GM21737 (cell line): ENCODE data around the gene CNTF.

Source experiments
- ATAC-seq: cut with Tn5 transposase; IDR thresholded peaks from one replicate; pipeline ENCODE4 v1.9.1; 2021; ENCODE audit warnings: mild to moderate bottlenecking, moderate library complexity; ENCODE audit not compliant: unreplicated experiment

CNTF gene

GRCh38 chr11:58641803-58642581, 19.5 kb downstream of the CNTF start:
- no peak for ATAC-seq

GRCh38 chr11:58645854-58646253, 23.4 kb downstream of the CNTF start:
- ATAC-seq, result no peak

GRCh38 chr11:58647141-58647699, 24.8 kb downstream of the CNTF start:
- peak; percentile 81 for ATAC-seq

- no peak for ATAC-seq
These were observed 25.4 kb downstream of the CNTF start for GRCh38 chr11:58647866-58648265.

GRCh38 chr11:58649623-58650022, 27.2 kb downstream of the CNTF start:
- no peak for ATAC-seq

- ATAC-seq, result no peak
These were observed 28.0 kb downstream of the CNTF start for GRCh38 chr11:58650496-58650895.

GRCh38 chr11:58652726-58653280, 30.3 kb downstream of the CNTF start:
- ATAC-seq, result no peak

- peak; percentile 95 for ATAC-seq
These were observed 31.8 kb downstream of the CNTF start for GRCh38 chr11:58654079-58654907.

GRCh38 chr11:58654908-58655296, 32.4 kb downstream of the CNTF start:
- ATAC-seq, result no peak

GRCh38 chr11:58656348-58656747, 33.9 kb downstream of the CNTF start:
- no peak for ATAC-seq

- no peak for ATAC-seq
These were observed 36.2 kb downstream of the CNTF start for GRCh38 chr11:58658623-58659022.

- ATAC-seq, result no peak
These were observed 36.9 kb downstream of the CNTF start for GRCh38 chr11:58659404-58659803.

- ATAC-seq, result no peak
These were observed 37.6 kb downstream of the CNTF start for GRCh38 chr11:58659910-58660570.

GRCh38 chr11:58671983-58672633, 49.6 kb downstream of the CNTF start:
- no peak for ATAC-seq

GRCh38 chr11:58674609-58675008, 52.1 kb downstream of the CNTF start:
- ATAC-seq, result no peak
